Activated T-cell treated with anti-CD3 and anti-CD28 coated beads, Interleukin-2, amount 50 U/mL, for 72 hours (primary cell): ENCODE data around the gene HBD. TPM values are rescaled to one million over a fixed set of nuclear protein-coding genes. Genes with fewer than 3 reads are reported as not detected.
"Not testable (repeated sequence)": the region's sequence is repeated elsewhere in the genome, so short reads cannot be mapped to it uniquely, and the experiment has no call there.

ENCODE experiments used
- ATAC-seq, 2 donors: fragments of 150-1000 bp; cut with Tn5 transposase; replicated peaks in 1 of 2; 2 replicates each; pipeline ENCODE4 v1.10.0; 2021; ENCODE audit warnings: moderate library complexity in 2 of 2, mild to moderate bottlenecking in 1 of 2
- DNase-seq, 2 donors: peaks; one replicate each; pipeline ENCODE4 v3.0.0; 2021 to 2022; ENCODE audit warnings: mixed read lengths in 1 of 2
- H3K27ac Mint-ChIP-seq: one replicate; pipeline ENCODE4 v1.8.0; 2022; ENCODE audit warnings: mild to moderate bottlenecking, moderate library complexity, mixed read lengths
- H3K27me3 Mint-ChIP-seq: one replicate; pipeline ENCODE4 v1.8.0; 2022; ENCODE audit warnings: low read depth, mixed read lengths
- H3K36me3 Mint-ChIP-seq, 2 donors: one replicate each; pipeline ENCODE4 v1.8.0; 2022; ENCODE audit warnings: mixed read lengths in 2 of 2, mild to moderate bottlenecking in 1 of 2; ENCODE audit not compliant: insufficient read depth in 2 of 2
- H3K4me1 Mint-ChIP-seq: one replicate; pipeline ENCODE4 v1.8.0; 2022; ENCODE audit warnings: low read depth, mixed read lengths
- H3K4me3 Mint-ChIP-seq, 2 donors: one replicate each; pipeline ENCODE4 v1.8.0; 2022; ENCODE audit warnings: mild to moderate bottlenecking in 2 of 2, mixed read lengths in 2 of 2, moderate library complexity in 2 of 2
- H3K9me3 Mint-ChIP-seq, 2 donors: one replicate each; pipeline ENCODE4 v1.8.0; 2022; ENCODE audit warnings: mixed read lengths in 2 of 2
- total RNA-seq, 2 donors: library from RNA; stranded (reverse); gene quantifications; one replicate each; pipeline ENCODE4 v1.2.3, GENCODE V29; 2022

The HBD gene
- total RNA-seq, 2 donors from 2014 or later, result 0.46 TPM; not detected in 1

DNA sequence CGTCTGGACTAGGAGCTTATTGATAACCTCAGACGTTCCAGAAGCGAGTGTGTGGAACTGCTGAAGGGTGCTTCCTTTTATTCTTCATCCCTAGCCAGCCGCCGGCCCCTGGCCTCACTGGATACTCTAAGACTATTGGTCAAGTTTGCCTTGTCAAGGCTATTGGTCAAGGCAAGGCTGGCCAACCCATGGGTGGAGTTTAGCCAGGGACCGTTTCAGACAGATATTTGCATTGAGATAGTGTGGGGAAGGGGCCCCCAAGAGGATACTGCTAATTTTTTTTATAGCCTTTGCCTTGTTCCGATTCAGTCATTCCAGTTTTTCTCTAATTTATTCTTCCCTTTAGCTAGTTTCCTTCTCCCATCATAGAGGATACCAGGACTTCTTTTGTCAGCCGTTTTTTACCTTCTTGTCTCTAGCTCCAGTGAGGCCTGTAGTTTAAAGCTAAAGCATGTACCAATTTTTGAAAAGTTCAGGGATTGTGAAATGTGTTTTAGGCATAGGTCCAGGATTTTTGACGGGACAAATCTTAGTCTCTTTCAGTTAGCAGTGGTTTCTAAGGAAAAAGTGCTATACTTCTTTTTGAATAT is 15.6 kb upstream of the HBD start, which contains the start of gene HBG1:
HBG1 (minus strand) TSS at position 51 of the 590 bp plus-strand sequence. CDS start 53 bp downstream, outside the sequence.
- not testable (repeated sequence) for H3K27me3 Mint-ChIP-seq, DNase-seq, ATAC-seq, H3K9me3 Mint-ChIP-seq, H3K36me3 Mint-ChIP-seq, H3K4me1 Mint-ChIP-seq, H3K4me3 Mint-ChIP-seq, H3K27ac Mint-ChIP-seq

GRCh38 chr11:5248498-5248897 is 14.2 kb upstream of the HBD start:
- H3K4me1 Mint-ChIP-seq, H3K27me3 Mint-ChIP-seq, H3K36me3 Mint-ChIP-seq, ATAC-seq, H3K4me3 Mint-ChIP-seq, DNase-seq, H3K27ac Mint-ChIP-seq, H3K9me3 Mint-ChIP-seq: not testable (repeated sequence)

DNA sequence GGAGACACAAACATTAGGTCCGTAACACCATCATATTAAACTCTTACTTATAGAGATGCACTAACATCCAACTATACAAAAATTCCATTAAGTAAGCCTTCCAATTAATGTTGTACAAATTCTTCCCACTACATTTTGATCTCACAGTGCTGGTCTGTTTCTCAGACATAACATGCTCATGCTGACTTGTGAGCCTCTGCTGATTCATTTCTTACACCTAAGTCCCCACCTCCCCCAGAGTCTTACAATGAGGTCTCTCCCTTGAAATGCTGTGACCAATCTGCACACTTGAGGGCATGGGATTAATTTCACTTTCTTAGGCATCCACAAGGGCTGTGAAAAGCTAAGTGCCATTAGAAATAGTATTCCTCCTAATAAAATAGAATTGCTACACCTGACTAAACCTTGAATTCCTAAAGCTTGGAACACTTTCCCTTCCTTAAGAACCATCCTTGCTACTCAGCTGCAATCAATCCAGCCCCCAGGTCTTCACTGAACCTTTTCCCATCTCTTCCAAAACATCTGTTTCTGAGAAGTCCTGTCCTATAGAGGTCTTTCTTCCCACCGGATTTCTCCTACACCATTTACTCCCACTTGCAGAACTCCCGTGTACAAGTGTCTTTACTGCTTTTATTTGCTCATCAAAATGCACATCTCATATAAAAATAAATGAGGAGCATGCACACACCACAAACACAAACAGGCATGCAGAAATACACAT is 13.3 kb upstream of the HBD start:
- no peak overlapping the region for H3K4me3 Mint-ChIP-seq
- H3K27me3 Mint-ChIP-seq, result no peaks in the 10 kb centered on the region
- ATAC-seq (no peak), DNase-seq (no peak)
- H3K27ac Mint-ChIP-seq, result no peak overlapping the region
- no peaks in the 10 kb centered on the region for H3K4me1 Mint-ChIP-seq
- H3K9me3 Mint-ChIP-seq, result no peaks in the 10 kb centered on the region
- H3K36me3 Mint-ChIP-seq, result no peaks in the 10 kb centered on the region

GRCh38 chr11:5246772-5247471 is 12.6 kb upstream of the HBD start:
- Mint-ChIP-seq H3K9me3 (no peaks in the 10 kb centered on the region), H3K27ac (no peak overlapping the region), H3K36me3 (no peaks in the 10 kb centered on the region), H3K4me1 (no peaks in the 10 kb centered on the region), H3K4me3 (no peak overlapping the region), H3K27me3 (no peaks in the 10 kb centered on the region)
- DNase-seq, result no peak
- ATAC-seq, result no peak

GRCh38 chr11:5245155-5245554 is 10.9 kb upstream of the HBD start:
- ATAC-seq (no peak), DNase-seq (no peak)
- H3K36me3 Mint-ChIP-seq, result no peaks in the 10 kb centered on the region
- no peak overlapping the region for H3K27ac Mint-ChIP-seq
- no peaks in the 10 kb centered on the region for H3K27me3 Mint-ChIP-seq
- H3K4me1 Mint-ChIP-seq, result no peaks in the 10 kb centered on the region
- H3K9me3 Mint-ChIP-seq, result no peaks in the 10 kb centered on the region
- no peak overlapping the region for H3K4me3 Mint-ChIP-seq

DNA sequence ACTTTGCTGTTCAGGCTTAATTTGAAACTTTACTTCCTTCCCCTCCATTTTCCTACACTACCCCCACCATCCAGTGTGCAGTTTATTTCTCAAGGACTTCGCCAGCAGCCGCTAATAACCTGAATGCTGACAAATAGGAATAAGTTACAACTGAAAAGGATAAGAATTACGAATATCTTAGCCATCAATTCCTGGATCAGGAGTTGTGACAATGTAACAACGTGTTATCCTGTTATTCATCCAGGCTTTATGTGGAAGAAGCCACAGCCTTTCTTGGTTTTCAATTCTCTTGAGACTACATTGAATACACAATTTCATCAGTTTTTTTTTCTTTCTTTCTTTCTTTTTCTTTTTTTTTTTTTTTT is 9.5 kb upstream of the HBD start:
- no peak overlapping the region for H3K4me3 Mint-ChIP-seq
- no peak overlapping the region for H3K27ac Mint-ChIP-seq
- no peaks in the 10 kb centered on the region for H3K36me3 Mint-ChIP-seq
- H3K9me3 Mint-ChIP-seq, result no peaks in the 10 kb centered on the region
- peaks cover 2% of the 10 kb centered on the region for H3K27me3 Mint-ChIP-seq
- ATAC-seq (no peak), DNase-seq (no peak)
- no peaks in the 10 kb centered on the region for H3K4me1 Mint-ChIP-seq

DNA sequence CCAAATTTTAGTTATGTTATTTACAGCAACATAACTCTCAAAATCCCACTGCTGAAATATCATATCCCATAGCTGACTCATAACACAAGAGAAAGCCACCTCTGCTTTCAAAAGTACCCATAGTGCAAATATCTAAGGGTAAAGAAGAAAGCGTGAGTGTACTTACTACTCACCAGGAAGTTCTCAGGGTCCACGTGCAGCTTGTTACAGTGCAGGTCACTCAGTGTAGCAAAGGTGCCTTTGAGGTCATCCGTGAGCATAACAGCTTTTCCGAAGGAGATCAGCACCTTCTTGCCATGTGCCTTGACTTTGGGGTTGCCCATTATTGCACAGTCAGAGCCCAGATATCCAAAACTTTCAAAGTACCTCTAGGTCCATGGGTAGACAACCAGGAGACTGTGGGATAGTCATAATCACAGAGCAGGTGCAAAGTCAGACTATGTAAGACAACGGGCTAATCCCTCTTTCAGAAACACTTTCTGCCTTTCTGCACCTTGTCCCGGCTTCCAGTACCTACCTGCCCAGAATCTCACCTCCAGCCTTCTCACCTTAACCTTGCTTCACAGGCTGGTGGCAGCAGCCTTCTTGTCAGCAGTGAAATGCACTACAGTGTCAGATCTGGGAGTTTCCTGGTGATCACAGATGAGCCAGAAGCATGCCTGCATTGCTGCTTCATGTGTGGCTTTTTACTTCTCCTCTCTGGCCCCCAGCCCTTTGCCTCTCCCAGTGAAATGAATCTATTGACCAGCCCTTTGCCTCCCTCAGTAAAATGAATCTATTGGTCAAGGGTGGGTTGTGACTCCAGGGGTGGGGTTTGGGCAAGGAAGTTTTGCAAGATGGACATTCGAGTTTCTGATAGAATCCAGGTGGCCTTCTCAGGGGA is 8.9 kb upstream of the HBD start:
- Mint-ChIP-seq H3K9me3 (no peaks in the 10 kb centered on the region), H3K27me3 (peaks cover 6% of the 10 kb centered on the region), H3K27ac (no peak overlapping the region), H3K4me1 (no peaks in the 10 kb centered on the region), H3K36me3 (no peaks in the 10 kb centered on the region), H3K4me3 (no peak overlapping the region)
- ATAC-seq, result no peak
- DNase-seq, result no peak

DNA sequence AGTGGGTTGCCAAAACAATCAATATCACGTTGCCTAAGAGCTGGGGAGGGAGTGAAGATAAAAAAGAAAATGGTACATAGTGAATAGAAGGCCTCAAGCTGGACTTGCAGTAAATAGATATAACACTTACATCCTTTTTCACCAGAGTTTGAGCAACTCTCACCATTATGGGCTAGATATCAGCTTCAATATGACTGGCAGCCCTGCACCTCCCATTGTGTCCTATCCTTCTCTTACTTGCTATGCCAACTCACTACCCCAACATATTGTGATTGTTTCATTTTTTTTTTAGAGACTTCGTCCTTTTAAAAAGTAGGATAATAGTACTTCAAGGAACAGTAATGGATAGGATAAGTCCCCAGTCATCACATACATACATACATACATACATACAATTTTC is 7.9 kb upstream of the HBD start:
- H3K4me1 Mint-ChIP-seq, result no peaks in the 10 kb centered on the region
- DNase-seq (no peak), ATAC-seq (no peak)
- H3K27me3 Mint-ChIP-seq, result peaks cover 6% of the 10 kb centered on the region
- no peaks in the 10 kb centered on the region for H3K9me3 Mint-ChIP-seq
- H3K36me3 Mint-ChIP-seq, result no peaks in the 10 kb centered on the region
- H3K27ac Mint-ChIP-seq, result no peak overlapping the region
- no peak overlapping the region for H3K4me3 Mint-ChIP-seq

GRCh38 chr11:5241458-5241857 is 7.2 kb upstream of the HBD start:
- Mint-ChIP-seq H3K36me3 (no peaks in the 10 kb centered on the region), H3K4me3 (no peak overlapping the region), H3K27ac (no peak overlapping the region), H3K9me3 (no peaks in the 10 kb centered on the region), H3K27me3 (peaks cover 6% of the 10 kb centered on the region), H3K4me1 (no peaks in the 10 kb centered on the region)
- ATAC-seq (no peak), DNase-seq (no peak)

GRCh38 chr11:5240458-5240857 is 6.2 kb upstream of the HBD start:
- peaks cover 6% of the 10 kb centered on the region for H3K27me3 Mint-ChIP-seq
- H3K9me3 Mint-ChIP-seq, result no peaks in the 10 kb centered on the region
- H3K4me3 Mint-ChIP-seq, result no peak overlapping the region
- no peaks in the 10 kb centered on the region for H3K4me1 Mint-ChIP-seq
- no peak for ATAC-seq
- no peaks in the 10 kb centered on the region for H3K36me3 Mint-ChIP-seq
- H3K27ac Mint-ChIP-seq, result no peak overlapping the region
- no peak for DNase-seq

DNA sequence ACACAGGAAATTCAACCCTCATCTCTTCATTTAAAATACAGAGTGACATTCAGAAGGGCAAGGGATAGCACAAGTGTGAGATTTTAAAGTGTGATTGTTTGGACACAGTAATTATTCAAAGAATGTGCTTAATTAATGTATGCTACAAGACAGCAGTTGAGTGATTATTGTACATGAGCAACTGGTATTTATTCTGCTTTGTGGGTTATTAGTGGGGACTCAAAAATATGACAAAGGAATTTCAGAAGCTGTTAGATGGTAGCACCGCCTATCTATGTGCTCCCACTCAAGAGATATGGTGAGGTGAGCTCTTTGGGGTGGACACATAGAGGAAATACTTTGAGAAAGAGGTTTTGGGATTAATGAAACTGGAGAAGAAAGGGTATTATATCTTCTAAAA is 5.8 kb upstream of the HBD start:
- DNase-seq, result no peak
- Mint-ChIP-seq H3K4me1 (no peaks in the 10 kb centered on the region), H3K27ac (no peak overlapping the region), H3K4me3 (no peak overlapping the region), H3K27me3 (peaks cover 6% of the 10 kb centered on the region), H3K9me3 (no peaks in the 10 kb centered on the region), H3K36me3 (no peaks in the 10 kb centered on the region)
- ATAC-seq, result no peak

DNA sequence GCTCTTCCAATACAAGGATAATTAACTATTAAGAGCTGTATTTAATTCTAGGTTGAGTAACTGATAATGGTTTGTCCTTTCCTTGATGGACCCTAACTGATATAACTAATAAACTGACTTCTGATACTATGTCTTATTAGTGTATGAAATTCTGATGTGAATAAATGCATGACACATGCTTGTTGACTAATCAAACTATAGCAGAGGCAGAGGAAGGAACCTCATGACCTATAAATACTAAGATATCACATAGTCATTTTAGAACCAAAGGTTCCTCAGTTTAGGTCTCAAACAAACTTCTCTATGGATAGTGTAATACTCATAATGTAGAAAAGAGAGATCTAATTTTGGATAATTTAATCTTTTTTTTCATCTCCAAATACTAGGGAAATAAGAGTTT is 4.8 kb upstream of the HBD start:
- DNase-seq, result no peak
- no peak for ATAC-seq
- Mint-ChIP-seq H3K27ac (no peak overlapping the region), H3K36me3 (no peaks in the 10 kb centered on the region), H3K4me1 (peaks cover 6% of the 10 kb centered on the region), H3K27me3 (peaks cover 6% of the 10 kb centered on the region), H3K9me3 (no peaks in the 10 kb centered on the region), H3K4me3 (no peak overlapping the region)

DNA sequence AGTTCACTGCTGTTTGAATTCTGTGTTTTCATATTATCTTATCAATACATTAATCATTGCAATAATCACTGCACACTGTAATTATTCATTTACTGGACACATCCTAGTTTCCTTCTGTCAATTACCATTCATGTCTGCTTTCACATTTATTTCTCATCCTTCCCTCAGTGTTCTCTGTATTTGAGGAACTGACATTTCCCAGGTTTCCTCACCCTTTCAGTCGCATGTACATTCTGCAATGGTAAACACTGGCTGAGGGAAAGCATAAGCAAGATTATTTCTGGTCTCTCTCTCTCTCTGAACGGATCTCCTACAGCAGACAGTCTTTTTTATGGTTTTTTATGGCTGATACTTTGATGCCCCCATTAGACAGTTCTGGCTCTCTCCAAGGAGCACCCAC is 4.2 kb upstream of the HBD start:
- peaks cover 6% of the 10 kb centered on the region for H3K4me1 Mint-ChIP-seq
- H3K9me3 Mint-ChIP-seq, result no peaks in the 10 kb centered on the region
- H3K27ac Mint-ChIP-seq, result no peak overlapping the region
- DNase-seq, result no peak
- peaks cover 6% of the 10 kb centered on the region for H3K27me3 Mint-ChIP-seq
- no peak overlapping the region for H3K4me3 Mint-ChIP-seq
- no peaks in the 10 kb centered on the region for H3K36me3 Mint-ChIP-seq
- ATAC-seq, result no peak
